H9 (cell line): ENCODE measurements around the gene CARD8. TPM values are rescaled to one million over a fixed set of nuclear protein-coding genes. Genes with fewer than 3 reads are reported as not detected.

Source experiments
- DNase-seq: peaks from one replicate; pipeline ENCODE4 v3.0.0-alpha.2; 2017
- H2AFZ ChIP-seq: one replicate; pipeline ENCODE4 v1.6.1; 2013; ENCODE audit warnings: mild to moderate bottlenecking, low read length, control low read depth, moderate library complexity
- H2AK5ac ChIP-seq: 2 replicates; pipeline ENCODE4 v1.6.1; 2013; ENCODE audit warnings: low read length, control low read depth, mixed read lengths; ENCODE audit not compliant: insufficient read length
- H2BK120ac ChIP-seq: one replicate; pipeline ENCODE4 v1.6.1; 2013; ENCODE audit warnings: low read depth, mild to moderate bottlenecking, low read length, control low read depth, inconsistent platforms; ENCODE audit not compliant: poor library complexity, severe bottlenecking
- H2BK12ac ChIP-seq: 2 replicates; pipeline ENCODE4 v1.6.1; 2013; ENCODE audit warnings: low read length, control low read depth, mixed read lengths, low read depth; ENCODE audit not compliant: insufficient read length
- H2BK15ac ChIP-seq: 2 replicates; pipeline ENCODE4 v1.6.1; 2013; ENCODE audit warnings: low read depth, low read length, control low read depth
- H2BK20ac ChIP-seq: one replicate; pipeline ENCODE4 v1.6.1; 2013; ENCODE audit warnings: low read depth, mild to moderate bottlenecking, low read length, control low read depth, inconsistent platforms; ENCODE audit not compliant: poor library complexity, severe bottlenecking
- H2BK5ac ChIP-seq: 2 replicates; pipeline ENCODE4 v1.6.1; 2013; ENCODE audit warnings: low read length, control low read depth, mixed read lengths; ENCODE audit not compliant: insufficient read length
- H3K14ac ChIP-seq: 2 replicates; pipeline ENCODE4 v1.6.1; 2013; ENCODE audit warnings: low read length, control low read depth; ENCODE audit not compliant: insufficient read depth
- H3K18ac ChIP-seq: 2 replicates; pipeline ENCODE4 v1.6.1; 2013; ENCODE audit warnings: low read depth, mild to moderate bottlenecking, mixed read lengths, low read length, control low read depth; ENCODE audit not compliant: insufficient read length
- H3K23ac ChIP-seq: 2 replicates; pipeline ENCODE4 v1.6.1; 2013; ENCODE audit warnings: low read length, control low read depth, mixed read lengths, low read depth; ENCODE audit not compliant: insufficient read length
- H3K23me2 ChIP-seq: 2 replicates; pipeline ENCODE4 v1.6.1; 2013; ENCODE audit warnings: low read depth, mild to moderate bottlenecking, mixed read lengths, low read length, control low read depth; ENCODE audit not compliant: insufficient read length, poor library complexity, severe bottlenecking
- H3K27ac ChIP-seq: 2 replicates; pipeline ENCODE4 v1.5.1; 2013; ENCODE audit warnings: low read length, control low read depth, mixed read lengths, low read depth; ENCODE audit not compliant: insufficient read length
- H3K27me3 ChIP-seq: 2 replicates; pipeline ENCODE4 v1.6.1; 2013; ENCODE audit warnings: low read length, control low read depth, inconsistent platforms; ENCODE audit not compliant: insufficient read depth
- H3K4ac ChIP-seq: 2 replicates; pipeline ENCODE4 v1.6.1; 2013; ENCODE audit warnings: low read depth, mild to moderate bottlenecking, control low read depth, inconsistent platforms, low read length, moderate library complexity
- H3K4me1 ChIP-seq: 2 replicates; pipeline ENCODE4 v1.6.1; 2013; ENCODE audit warnings: low read length, control low read depth, inconsistent platforms; ENCODE audit not compliant: insufficient read depth
- H3K4me2 ChIP-seq: 2 replicates; pipeline ENCODE4 v1.6.1; 2013; ENCODE audit warnings: low read length, control low read depth, mixed read lengths; ENCODE audit not compliant: insufficient read length, insufficient read depth
- H3K56ac ChIP-seq: 2 replicates; pipeline ENCODE4 v1.6.1; 2013; ENCODE audit warnings: low read depth, mild to moderate bottlenecking, mixed read lengths, low read length, control low read depth; ENCODE audit not compliant: insufficient read length
- H3K79me1 ChIP-seq: 2 replicates; pipeline ENCODE4 v1.6.1; 2013; ENCODE audit warnings: low read depth, mild to moderate bottlenecking, moderate library complexity, low read length, control low read depth, inconsistent platforms; ENCODE audit not compliant: insufficient read depth, poor library complexity, severe bottlenecking
- H3K79me2 ChIP-seq: 2 replicates; pipeline ENCODE4 v1.6.1; 2013; ENCODE audit warnings: low read length, control low read depth, inconsistent platforms; ENCODE audit not compliant: insufficient read depth
- H3K9ac ChIP-seq: 2 replicates; pipeline ENCODE4 v1.6.1; 2013; ENCODE audit warnings: low read length, control low read depth, mixed read lengths; ENCODE audit not compliant: insufficient read length; ENCODE audit errors: extremely low read depth
- H3K9me3 ChIP-seq: one replicate; pipeline ENCODE4 v1.6.1; 2013; ENCODE audit warnings: low read depth, low read length, inconsistent platforms; ENCODE audit not compliant: control insufficient read depth
- H3T11ph ChIP-seq: one replicate; pipeline ENCODE4 v1.6.1; 2013; ENCODE audit warnings: mild to moderate bottlenecking, low read length, control low read depth, inconsistent platforms
- H4K20me1 ChIP-seq: one replicate; pipeline ENCODE4 v1.6.1; 2013; ENCODE audit not compliant: control insufficient read depth, insufficient read length, insufficient read depth
- H4K5ac ChIP-seq: 2 replicates; pipeline ENCODE4 v1.6.1; 2013; ENCODE audit warnings: low read depth, mild to moderate bottlenecking, mixed read lengths, low read length, control low read depth; ENCODE audit not compliant: insufficient read length
- H4K8ac ChIP-seq: replicated peaks from 2 replicates; pipeline ENCODE4 v1.6.1; 2013; ENCODE audit warnings: low read length, control low read depth, mixed read lengths, low read depth; ENCODE audit not compliant: insufficient read length
- H4K91ac ChIP-seq: 2 replicates; pipeline ENCODE4 v1.6.1; 2013; ENCODE audit warnings: low read depth, mild to moderate bottlenecking, moderate library complexity, mixed read lengths, low read length, control low read depth; ENCODE audit not compliant: insufficient read length
- H3K27ac Mint-ChIP-seq, 3 experiments: 2 replicates in 2 of 3; 3 replicates in 1 of 3; pipeline ENCODE4 v1.8.0; 2020 to 2021; ENCODE audit warnings: mixed read lengths in 3 of 3, mild to moderate bottlenecking in 1 of 3, moderate library complexity in 1 of 3
- H3K27me3 Mint-ChIP-seq: 2 replicates; pipeline ENCODE4 v1.8.0; 2021; ENCODE audit warnings: low read depth, mild to moderate bottlenecking, moderate library complexity, mixed read lengths
- H3K36me3 Mint-ChIP-seq, 3 experiments: 2 replicates in 2 of 3; 3 replicates in 1 of 3; pipeline ENCODE4 v1.8.0; 2020 to 2021; ENCODE audit warnings: low read depth in 3 of 3, mixed read lengths in 3 of 3; ENCODE audit not compliant: insufficient read depth in 1 of 3
- H3K4me1 Mint-ChIP-seq, 2 experiments: 2 replicates each; pipeline ENCODE4 v1.8.0; 2020; ENCODE audit warnings: mixed read lengths in 2 of 2
- H3K4me3 Mint-ChIP-seq, 2 experiments: 2 replicates in 1 of 2; 3 replicates in 1 of 2; pipeline ENCODE4 v1.8.0; 2020 to 2021; ENCODE audit warnings: mild to moderate bottlenecking in 2 of 2, mixed read lengths in 2 of 2, moderate library complexity in 1 of 2
- H3K9me3 Mint-ChIP-seq, 2 experiments: 2 replicates in 1 of 2; 3 replicates in 1 of 2; pipeline ENCODE4 v1.8.0; 2020; ENCODE audit warnings: mild to moderate bottlenecking in 2 of 2, mixed read lengths in 2 of 2, moderate library complexity in 1 of 2
- CTCF ChIP-seq: fragments of 200-600 bp; sonication (generic); conservative IDR thresholded peaks from 3 replicates; pipeline ENCODE4 v1.8.0; 2021; ENCODE audit warnings: antibody characterized with exemption, mild to moderate bottlenecking
- WGBS: extraction: QIAGEN DNeasy Blood & Tissue Kit; methylation state at CpG from one replicate; pipeline ENCODE4 v1.1.7; 2013; ENCODE audit warnings: missing lambda C conversion rate, low lambda C conversion rate, mixed read lengths; ENCODE audit not compliant: insufficient read length; ENCODE audit errors: extremely low coverage; 5-methylcytosine and 5-hydroxymethylcytosine counted together
- total RNA-seq: library from RNA; stranded (reverse); gene quantifications from 2 replicates; pipeline ENCODE4 v1.2.1, GENCODE V29; 2021

CARD8 gene
- total RNA-seq, 1 experiment from 2014 or later, result 21.0 TPM

GRCh38 chr19:48206397-48207093, 49.2 kb downstream of the CARD8 start:
- Histone ChIP-seq H3K27ac (no peak overlapping the region), H3K9ac (no peak overlapping the region), H3K4me1 (0 out of 2 replicates have a peak, but pooled peaks cover 2% of the 10 kb centered on the region), H3K23me2 (no peaks in the 10 kb centered on the region), H3K18ac (no peak overlapping the region), H2BK5ac (no peak overlapping the region), H4K8ac (no peak overlapping the region), H4K20me1 (no peaks in the 10 kb centered on the region), H2BK12ac (no peak overlapping the region), H3K23ac (no peak overlapping the region), H3K4ac (no peak overlapping the region), H2AK5ac (no peak overlapping the region), H4K5ac (no peak overlapping the region), H2BK120ac (no peak overlapping the region), H4K91ac (no peak overlapping the region), H3K56ac (no peak overlapping the region), H2BK15ac (no peak overlapping the region), H2AFZ (no peak overlapping the region), H3K27me3 (no peaks in the 10 kb centered on the region), H3K9me3 (no peaks in the 10 kb centered on the region), H3K79me1 (no peaks in the 10 kb centered on the region), H2BK20ac (no peak overlapping the region), H3K14ac (no peak overlapping the region), H3K79me2 (no peaks in the 10 kb centered on the region), H3K4me2 (no peak overlapping the region), H3T11ph (no peak overlapping the region)
- Mint-ChIP-seq H3K27me3 (peaks cover 2% of the 10 kb centered on the region; the same call in 1 of the 2 replicates), H3K9me3 (peaks cover 0 to 2% of the 10 kb centered on the region in 2 experiments; a peak in 1 of 5 replicates), H3K4me3 (no peak overlapping the region), H3K4me1 (no peaks in the 10 kb centered on the region), H3K36me3 (peaks cover 0 to 3% (median 0%) of the 10 kb centered on the region in 3 experiments; a peak in 2 of 7 replicates), H3K27ac (no peak overlapping the region)
- TF ChIP-seq CTCF, result no peak
- no peak for DNase-seq
- no CpG with 5 or more reads among the region's 9 CpGs for whole genome bisulfite sequencing
